ENCODE measurements around the gene DNAH2. TPM values are rescaled to one million over a fixed set of nuclear protein-coding genes. Genes with fewer than 3 reads are reported as not detected.

DNAH2 gene
- total and polyA plus RNA-seq, 2 of the 13 experiments (the other 11 are each of a cell fraction or from before 2014, with no cell fraction given) = not detected

DNA sequence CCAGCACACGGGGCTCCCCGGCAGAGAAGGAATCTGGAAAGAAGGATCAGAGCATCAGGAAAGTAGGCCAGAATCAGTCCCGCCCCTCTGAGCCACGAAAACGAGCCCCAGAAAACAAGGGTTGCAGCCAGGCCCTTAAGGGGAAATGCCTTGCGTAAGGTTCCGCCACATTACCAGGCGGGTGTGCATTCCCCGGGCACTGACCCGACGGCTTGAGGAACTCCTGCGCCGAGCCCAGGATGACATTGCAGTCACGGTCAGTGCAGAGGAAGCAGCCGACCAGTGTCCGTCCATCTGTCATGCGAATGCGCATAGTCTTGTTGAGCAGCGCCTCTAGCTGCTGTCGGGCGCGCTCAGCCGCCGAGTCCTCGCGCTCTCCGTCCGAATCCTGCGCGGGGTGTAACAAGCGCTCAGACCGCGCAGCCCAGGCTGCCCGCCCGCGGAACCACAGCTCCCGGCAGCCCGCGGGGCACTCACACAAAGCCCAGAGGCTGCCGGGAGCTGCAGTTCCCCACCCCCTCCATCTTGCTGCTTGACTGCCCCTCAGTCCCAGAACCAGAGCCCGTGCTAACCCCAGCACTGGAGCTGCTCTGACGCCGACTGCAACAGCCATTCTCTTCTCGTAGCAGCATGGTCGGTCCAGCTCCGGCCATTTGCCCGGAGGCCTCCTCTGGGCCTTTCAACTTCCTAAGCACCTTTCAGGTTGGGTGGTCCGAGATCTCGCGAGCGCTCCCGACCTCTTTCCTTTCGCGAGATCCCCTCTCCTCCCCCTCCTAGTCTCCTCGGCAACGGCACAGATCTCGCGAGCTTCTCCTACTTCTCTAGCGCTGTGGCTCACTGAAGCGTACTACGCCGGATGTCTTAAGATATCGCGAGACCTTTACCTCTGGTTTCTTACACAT lies 139.5 kb downstream of the DNAH2 start, which contains the start of gene NAA38 (continued):
- TF ChIP-seq, protein P1, sequence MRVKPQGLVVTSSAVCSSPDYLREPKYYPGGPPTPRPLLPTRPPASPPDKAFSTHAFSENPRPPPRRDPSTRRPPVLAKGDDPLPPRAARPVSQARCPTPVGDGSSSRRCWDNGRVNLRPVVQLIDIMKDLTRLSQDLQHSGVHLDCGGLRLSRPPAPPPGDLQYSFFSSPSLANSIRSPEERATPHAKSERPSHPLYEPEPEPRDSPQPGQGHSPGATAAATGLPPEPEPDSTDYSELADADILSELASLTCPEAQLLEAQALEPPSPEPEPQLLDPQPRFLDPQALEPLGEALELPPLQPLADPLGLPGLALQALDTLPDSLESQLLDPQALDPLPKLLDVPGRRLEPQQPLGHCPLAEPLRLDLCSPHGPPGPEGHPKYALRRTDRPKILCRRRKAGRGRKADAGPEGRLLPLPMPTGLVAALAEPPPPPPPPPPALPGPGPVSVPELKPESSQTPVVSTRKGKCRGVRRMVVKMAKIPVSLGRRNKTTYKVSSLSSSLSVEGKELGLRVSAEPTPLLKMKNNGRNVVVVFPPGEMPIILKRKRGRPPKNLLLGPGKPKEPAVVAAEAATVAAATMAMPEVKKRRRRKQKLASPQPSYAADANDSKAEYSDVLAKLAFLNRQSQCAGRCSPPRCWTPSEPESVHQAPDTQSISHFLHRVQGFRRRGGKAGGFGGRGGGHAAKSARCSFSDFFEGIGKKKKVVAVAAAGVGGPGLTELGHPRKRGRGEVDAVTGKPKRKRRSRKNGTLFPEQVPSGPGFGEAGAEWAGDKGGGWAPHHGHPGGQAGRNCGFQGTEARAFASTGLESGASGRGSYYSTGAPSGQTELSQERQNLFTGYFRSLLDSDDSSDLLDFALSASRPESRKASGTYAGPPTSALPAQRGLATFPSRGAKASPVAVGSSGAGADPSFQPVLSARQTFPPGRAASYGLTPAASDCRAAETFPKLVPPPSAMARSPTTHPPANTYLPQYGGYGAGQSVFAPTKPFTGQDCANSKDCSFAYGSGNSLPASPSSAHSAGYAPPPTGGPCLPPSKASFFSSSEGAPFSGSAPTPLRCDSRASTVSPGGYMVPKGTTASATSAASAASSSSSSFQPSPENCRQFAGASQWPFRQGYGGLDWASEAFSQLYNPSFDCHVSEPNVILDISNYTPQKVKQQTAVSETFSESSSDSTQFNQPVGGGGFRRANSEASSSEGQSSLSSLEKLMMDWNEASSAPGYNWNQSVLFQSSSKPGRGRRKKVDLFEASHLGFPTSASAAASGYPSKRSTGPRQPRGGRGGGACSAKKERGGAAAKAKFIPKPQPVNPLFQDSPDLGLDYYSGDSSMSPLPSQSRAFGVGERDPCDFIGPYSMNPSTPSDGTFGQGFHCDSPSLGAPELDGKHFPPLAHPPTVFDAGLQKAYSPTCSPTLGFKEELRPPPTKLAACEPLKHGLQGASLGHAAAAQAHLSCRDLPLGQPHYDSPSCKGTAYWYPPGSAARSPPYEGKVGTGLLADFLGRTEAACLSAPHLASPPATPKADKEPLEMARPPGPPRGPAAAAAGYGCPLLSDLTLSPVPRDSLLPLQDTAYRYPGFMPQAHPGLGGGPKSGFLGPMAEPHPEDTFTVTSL (CRISPR knock-in tag; IDR thresholded peaks at IDR 0.05; ENCODE audit: borderline replicate concordance) = no peak
- TF ChIP-seq CREM (IDR thresholded peaks at IDR 0.05) (peak; percentile 78; the same call in 1 of the 2 replicates), CREM (CRISPR knock-in tag; IDR thresholded peaks at IDR 0.05) (no peak), ZBTB1 (CRISPR knock-in tag; IDR thresholded peaks at IDR 0.05; ENCODE audit: borderline replicate concordance) (no peak), REXO4 (CRISPR knock-in tag; IDR thresholded peaks at IDR 0.05; ENCODE audit: borderline replicate concordance) (no peak), HMGA1 (CRISPR knock-in tag; conservative IDR thresholded peaks at IDR 0.05) (no peak), ZFP36L2 (CRISPR knock-in tag; IDR thresholded peaks at IDR 0.05) (no peak), CENPT (CRISPR knock-in tag; IDR thresholded peaks at IDR 0.05; ENCODE audit: low read depth) (no peak; the same call in 1 of the 2 replicates), POLR2A (IDR thresholded peaks at IDR 0.05; ENCODE audit: insufficient read depth in 1 of 2, low read depth in 2 of 2, low read length in 2 of 2) (peak; percentile 57 to 77; a peak in 3 of 4 replicates), POLR2G (IDR thresholded peaks at IDR 0.05; ENCODE audit: low read depth, low read length) (peak; percentile 54), ZNF878 (CRISPR knock-in tag; IDR thresholded peaks at IDR 0.05) (no peak), ZNF441 (CRISPR knock-in tag; IDR thresholded peaks at IDR 0.05; ENCODE audit: borderline replicate concordance) (no peak), HMG20A (CRISPR knock-in tag; IDR thresholded peaks at IDR 0.05; ENCODE audit: borderline replicate concordance) (no peak), ZNF737 (CRISPR knock-in tag; IDR thresholded peaks at IDR 0.05; ENCODE audit: borderline replicate concordance) (no peak), ZSCAN9 (CRISPR knock-in tag; IDR thresholded peaks at IDR 0.05; ENCODE audit: borderline replicate concordance) (0 out of 2 replicates have a peak, but pooled peaks have one; percentile 55), ZBTB42 (CRISPR knock-in tag; IDR thresholded peaks at IDR 0.05) (0 out of 2 replicates have a peak, but pooled peaks have one; percentile 24), PRPF4 (IDR thresholded peaks at IDR 0.05; ENCODE audit: low read depth, low read length, poor library complexity, severe bottlenecking) (no peak)
- TF ChIP-seq, protein P2, sequence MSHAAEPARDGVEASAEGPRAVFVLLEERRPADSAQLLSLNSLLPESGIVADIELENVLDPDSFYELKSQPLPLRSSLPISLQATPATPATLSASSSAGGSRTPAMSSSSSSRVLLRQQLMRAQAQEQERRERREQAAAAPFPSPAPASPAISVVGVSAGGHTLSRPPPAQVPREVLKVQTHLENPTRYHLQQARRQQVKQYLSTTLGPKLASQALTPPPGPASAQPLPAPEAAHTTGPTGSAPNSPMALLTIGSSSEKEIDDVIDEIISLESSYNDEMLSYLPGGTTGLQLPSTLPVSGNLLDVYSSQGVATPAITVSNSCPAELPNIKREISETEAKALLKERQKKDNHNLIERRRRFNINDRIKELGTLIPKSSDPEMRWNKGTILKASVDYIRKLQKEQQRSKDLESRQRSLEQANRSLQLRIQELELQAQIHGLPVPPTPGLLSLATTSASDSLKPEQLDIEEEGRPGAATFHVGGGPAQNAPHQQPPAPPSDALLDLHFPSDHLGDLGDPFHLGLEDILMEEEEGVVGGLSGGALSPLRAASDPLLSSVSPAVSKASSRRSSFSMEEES (CRISPR knock-in tag; IDR thresholded peaks at IDR 0.05) = 0 out of 2 replicates have a peak, but pooled peaks have one; percentile 47
- TF ChIP-seq, protein P3, sequence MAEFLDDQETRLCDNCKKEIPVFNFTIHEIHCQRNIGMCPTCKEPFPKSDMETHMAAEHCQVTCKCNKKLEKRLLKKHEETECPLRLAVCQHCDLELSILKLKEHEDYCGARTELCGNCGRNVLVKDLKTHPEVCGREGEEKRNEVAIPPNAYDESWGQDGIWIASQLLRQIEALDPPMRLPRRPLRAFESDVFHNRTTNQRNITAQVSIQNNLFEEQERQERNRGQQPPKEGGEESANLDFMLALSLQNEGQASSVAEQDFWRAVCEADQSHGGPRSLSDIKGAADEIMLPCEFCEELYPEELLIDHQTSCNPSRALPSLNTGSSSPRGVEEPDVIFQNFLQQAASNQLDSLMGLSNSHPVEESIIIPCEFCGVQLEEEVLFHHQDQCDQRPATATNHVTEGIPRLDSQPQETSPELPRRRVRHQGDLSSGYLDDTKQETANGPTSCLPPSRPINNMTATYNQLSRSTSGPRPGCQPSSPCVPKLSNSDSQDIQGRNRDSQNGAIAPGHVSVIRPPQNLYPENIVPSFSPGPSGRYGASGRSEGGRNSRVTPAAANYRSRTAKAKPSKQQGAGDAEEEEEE (CRISPR knock-in tag; IDR thresholded peaks at IDR 0.05; ENCODE audit: borderline replicate concordance) = no peak
- TF ChIP-seq, protein P4, sequence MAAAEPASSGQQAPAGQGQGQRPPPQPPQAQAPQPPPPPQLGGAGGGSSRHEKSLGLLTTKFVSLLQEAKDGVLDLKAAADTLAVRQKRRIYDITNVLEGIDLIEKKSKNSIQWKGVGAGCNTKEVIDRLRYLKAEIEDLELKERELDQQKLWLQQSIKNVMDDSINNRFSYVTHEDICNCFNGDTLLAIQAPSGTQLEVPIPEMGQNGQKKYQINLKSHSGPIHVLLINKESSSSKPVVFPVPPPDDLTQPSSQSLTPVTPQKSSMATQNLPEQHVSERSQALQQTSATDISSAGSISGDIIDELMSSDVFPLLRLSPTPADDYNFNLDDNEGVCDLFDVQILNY (CRISPR knock-in tag; conservative IDR thresholded peaks at IDR 0.05) = 0 out of 2 replicates have a peak, but pooled peaks have one; percentile 47
